IMR-90 (cell line): Measurements from ENCODE around the gene C15orf62. TPM values are rescaled to one million over a fixed set of nuclear protein-coding genes. Genes with fewer than 3 reads are reported as not detected.

ENCODE experiments used
- ATAC-seq: fragments of 200-7000 bp; cut with Tn5 transposase; 2 replicates; pipeline ENCODE4 v1.9.1; 2020; ENCODE audit warnings: low read depth, mild to moderate bottlenecking, moderate library complexity
- BruUV-seq: library from RNA; stranded (reverse); fragments of 400-500 nt; replicated peaks from 2 replicates; lab custom pipeline; 2021; lab: Mats Ljungman, UMichigan
- CTCF ChIA-PET: fragments of 300-600 bp; formaldehyde crosslinking; extraction: SDS; loops from one replicate; lab custom pipeline; 2021; ENCODE audit warnings: antibody characterized with exemption; lab: Yijun Ruan, JAX
- POLR2A ChIA-PET: fragments of 300-600 bp; sonication (Branson Sonifier 250); formaldehyde crosslinking; loops from one replicate; lab custom pipeline; 2022; ENCODE audit warnings: antibody characterized with exemption; ENCODE audit not compliant: unreplicated experiment; lab: Charles Lee
- DNase-seq: peaks from one replicate; pipeline ENCODE4 v3.0.0; 2013
- H2AFZ ChIP-seq: replicated peaks from 2 replicates; pipeline ENCODE3; 2013; ENCODE audit warnings: low read length, mild to moderate bottlenecking; ENCODE audit not compliant: poor library complexity
- H2AK5ac ChIP-seq: 2 replicates; pipeline ENCODE4 v1.6.1; 2013; ENCODE audit warnings: low read depth, low read length, inconsistent platforms
- H2AK9ac ChIP-seq: replicated peaks from 2 replicates; pipeline ENCODE3; 2013; ENCODE audit warnings: mild to moderate bottlenecking, low read depth, low read length, moderate library complexity; ENCODE audit not compliant: poor library complexity
- H2BK120ac ChIP-seq: 2 replicates; pipeline ENCODE4 v1.6.1; 2013; ENCODE audit warnings: low read depth, low read length, inconsistent platforms
- H2BK15ac ChIP-seq: 3 replicates; pipeline ENCODE4 v1.6.1; 2013; ENCODE audit warnings: low read depth, low read length, inconsistent platforms
- H2BK20ac ChIP-seq: 2 replicates; pipeline ENCODE4 v1.6.1; 2013; ENCODE audit warnings: low read depth, mild to moderate bottlenecking, inconsistent platforms, low read length, moderate library complexity
- H2BK5ac ChIP-seq: 2 replicates; pipeline ENCODE4 v1.6.1; 2013; ENCODE audit warnings: mild to moderate bottlenecking, low read depth, low read length, inconsistent platforms; ENCODE audit not compliant: poor library complexity, severe bottlenecking
- H3K14ac ChIP-seq: replicated peaks from 2 replicates; pipeline ENCODE4 v1.6.1; 2013; ENCODE audit warnings: low read depth, low read length, inconsistent platforms
- H3K18ac ChIP-seq: 2 replicates; pipeline ENCODE4 v1.6.1; 2013; ENCODE audit warnings: low read depth, low read length, control low read depth
- H3K23ac ChIP-seq: 2 replicates; pipeline ENCODE4 v1.6.1; 2013; ENCODE audit warnings: low read depth, low read length, inconsistent platforms
- H3K27ac ChIP-seq: 2 replicates; pipeline ENCODE4 v1.5.1; 2013; ENCODE audit warnings: mild to moderate bottlenecking, control low read depth, low read length; ENCODE audit not compliant: insufficient read depth
- H3K27me3 ChIP-seq: 2 replicates; pipeline ENCODE4 v1.6.1; 2013; ENCODE audit warnings: low read length; ENCODE audit not compliant: control insufficient read depth, insufficient read depth
- H3K36me3 ChIP-seq: 2 replicates; pipeline ENCODE4 v1.6.1; 2013; ENCODE audit warnings: low read length, mixed read lengths; ENCODE audit not compliant: control insufficient read depth, insufficient read depth
- H3K4ac ChIP-seq: 2 replicates; pipeline ENCODE4 v1.6.1; 2013; ENCODE audit warnings: low read depth, low read length, inconsistent platforms
- H3K4me1 ChIP-seq: 2 replicates; pipeline ENCODE4 v1.6.1; 2013; ENCODE audit warnings: low read length, mixed read lengths; ENCODE audit not compliant: control insufficient read depth, insufficient read depth
- H3K4me2 ChIP-seq: 2 replicates; pipeline ENCODE4 v1.6.1; 2013; ENCODE audit warnings: low read depth, mild to moderate bottlenecking, control low read depth, low read length, moderate library complexity
- H3K4me3 ChIP-seq: 2 replicates; pipeline ENCODE4 v1.5.1; 2013; ENCODE audit warnings: low read depth, mild to moderate bottlenecking, control low read depth, low read length, moderate library complexity; ENCODE audit not compliant: insufficient read depth
- H3K56ac ChIP-seq: 2 replicates; pipeline ENCODE4 v1.6.1; 2013; ENCODE audit warnings: low read length, inconsistent platforms; ENCODE audit not compliant: insufficient read depth; ENCODE audit errors: extremely low read depth
- H3K79me1 ChIP-seq, 2 experiments: 2 replicates each; pipeline ENCODE4 v1.6.1; 2013; ENCODE audit warnings: low read length in 2 of 2, inconsistent platforms in 1 of 2, low read depth in 1 of 2
- H3K9ac ChIP-seq: 2 replicates; pipeline ENCODE4 v1.6.1; 2013; ENCODE audit warnings: low read depth, low read length, control low read depth
- H3K9me1 ChIP-seq: 2 replicates; pipeline ENCODE4 v1.6.1; 2013; ENCODE audit warnings: low read length, inconsistent platforms; ENCODE audit not compliant: insufficient read depth
- H3K9me3 ChIP-seq: 2 replicates; pipeline ENCODE4 v1.6.1; 2013; ENCODE audit warnings: low read length; ENCODE audit not compliant: control insufficient read depth, insufficient read depth
- H4K20me1 ChIP-seq: 2 replicates; pipeline ENCODE4 v1.6.1; 2013; ENCODE audit warnings: low read length, inconsistent platforms; ENCODE audit not compliant: insufficient read depth
- H4K5ac ChIP-seq: 2 replicates; pipeline ENCODE4 v1.6.1; 2013; ENCODE audit warnings: mild to moderate bottlenecking, low read depth, low read length, control low read depth
- H4K8ac ChIP-seq, 2 experiments: 2 replicates each; pipeline ENCODE4 v1.6.1; 2013; ENCODE audit warnings: low read depth in 2 of 2, low read length in 2 of 2, control low read depth in 1 of 2, inconsistent platforms in 1 of 2
- H4K91ac ChIP-seq: 2 replicates; pipeline ENCODE4 v1.6.1; 2013; ENCODE audit warnings: low read depth, low read length, inconsistent platforms; ENCODE audit not compliant: insufficient read depth
- BHLHE40 ChIP-seq: fragments of 150-350 bp; IDR thresholded peaks from 2 replicates; pipeline ENCODE4 v1.6.1; 2016; ENCODE audit warnings: mild to moderate bottlenecking, low read depth, low read length
- CEBPB ChIP-seq: IDR thresholded peaks from 2 replicates; pipeline ENCODE4 v1.6.1; 2012; ENCODE audit warnings: low read depth, low read length, improper control_type of control experiment
- CHD1 ChIP-seq: IDR thresholded peaks from 2 replicates; pipeline ENCODE4 v1.6.1; 2012; ENCODE audit warnings: low read depth, low read length, improper control_type of control experiment
- FOS ChIP-seq: fragments of 150-350 bp; IDR thresholded peaks from 2 replicates; pipeline ENCODE4 v1.6.1; 2016; ENCODE audit warnings: low read depth, low read length
- MAFK ChIP-seq: IDR thresholded peaks from 2 replicates; pipeline ENCODE4 v1.6.1; 2012; ENCODE audit warnings: low read depth, low read length, improper control_type of control experiment
- MAZ ChIP-seq: IDR thresholded peaks from 2 replicates; pipeline ENCODE4 v1.6.1; 2012; ENCODE audit warnings: low read depth, mild to moderate bottlenecking, low read length, improper control_type of control experiment, moderate library complexity, borderline replicate concordance
- MXI1 ChIP-seq: IDR thresholded peaks from 2 replicates; pipeline ENCODE4 v1.6.1; 2012; ENCODE audit warnings: low read depth, mild to moderate bottlenecking, low read length, moderate library complexity, borderline replicate concordance
- NFE2L2 ChIP-seq: fragments of 150-350 bp; IDR thresholded peaks from 2 replicates; pipeline ENCODE4 v1.6.1; 2016; ENCODE audit warnings: low read depth, mild to moderate bottlenecking, low read length
- POLR2A ChIP-seq: IDR thresholded peaks from 2 replicates; pipeline ENCODE4 v1.6.1; 2012; ENCODE audit warnings: mild to moderate bottlenecking, low read depth, low read length
- RAD21 ChIP-seq: IDR thresholded peaks from 2 replicates; pipeline ENCODE4 v1.6.1; 2012; ENCODE audit warnings: low read length, improper control_type of control experiment
- RCOR1 ChIP-seq: IDR thresholded peaks from 2 replicates; pipeline ENCODE4 v1.6.1; 2012; ENCODE audit warnings: mild to moderate bottlenecking, low read length, improper control_type of control experiment; ENCODE audit not compliant: insufficient replicate concordance
- RFX5 ChIP-seq: IDR thresholded peaks from 2 replicates; pipeline ENCODE4 v1.8.0; 2012; ENCODE audit warnings: low read depth, mild to moderate bottlenecking, low read length, moderate library complexity
- SMC3 ChIP-seq: fragments of 150-350 bp; IDR thresholded peaks from 2 replicates; pipeline ENCODE4 v1.6.1; 2016; ENCODE audit warnings: low read depth, mild to moderate bottlenecking, antibody characterized with exemption, low read length, moderate library complexity
- WGBS, 2 experiments: methylation state at CpG; one replicate each; pipeline versions ENCODE4 v1.1.5 to v1.1.7; 2013; ENCODE audit warnings: missing lambda C conversion rate in 2 of 2; ENCODE audit not compliant: insufficient read length in 1 of 2; ENCODE audit errors: extremely low coverage in 2 of 2; 5-methylcytosine and 5-hydroxymethylcytosine counted together
- dilution Hi-C: fragments of 300-500 bp; cut with HindIII; formaldehyde crosslinking; loops from one replicate; pipeline ENCODE4 v1.14.3; 2018; ENCODE audit warnings: low sequenced_read_pairs; ENCODE audit not compliant: unreplicated experiment
- in situ Hi-C: fragments of 300-500 bp; cut with MboI; formaldehyde crosslinking; loops from 3 replicates; pipeline ENCODE4 v1.14.3; 2019; ENCODE audit warnings: low sequenced_read_pairs, inconsistent platforms, mixed read lengths
- intact Hi-C: fragments of 100-400 bp; cut with micrococcal nuclease; formaldehyde crosslinking; loops from 2 replicates; pipeline ENCODE4 v1.10.0; 2022
- polyA plus RNA-seq, 3 experiments: library from polyadenylated mRNA; depleted of rRNA; stranded (reverse); fragments of >200 nt; gene quantifications; 2 replicates each; pipeline ENCODE4 v1.2.3, GENCODE V29; 2012; ENCODE audit warnings: low replicate concordance in 1 of 3
- total RNA-seq: library from RNA; depleted of rRNA; stranded (reverse); fragments of >200 nt; gene quantifications from 2 replicates; pipeline ENCODE4 v1.2.3, GENCODE V29; 2012
- TF ChIP-seq, protein P1 (sequence below): fragments of 150-350 bp; IDR thresholded peaks from 2 replicates; pipeline ENCODE4 v1.6.1; 2017; ENCODE audit warnings: mild to moderate bottlenecking, antibody characterized with exemption, low read length, low read depth
- TF ChIP-seq, protein P2 (sequence below): fragments of 150-350 bp; IDR thresholded peaks from 2 replicates; pipeline ENCODE4 v1.6.1; 2016; ENCODE audit warnings: low read depth, mild to moderate bottlenecking, low read length, moderate library complexity, borderline replicate concordance
- TF ChIP-seq, protein P3 (sequence below): conservative IDR thresholded peaks from 2 replicates; pipeline ENCODE4 v1.5.1; 2012; ENCODE audit warnings: mild to moderate bottlenecking, low read depth, low read length, improper control_type of control experiment

The C15orf62 gene
- total and polyA plus RNA-seq, 2 of the 4 experiments (the other 2 are of a cell fraction) = not detected

DNA sequence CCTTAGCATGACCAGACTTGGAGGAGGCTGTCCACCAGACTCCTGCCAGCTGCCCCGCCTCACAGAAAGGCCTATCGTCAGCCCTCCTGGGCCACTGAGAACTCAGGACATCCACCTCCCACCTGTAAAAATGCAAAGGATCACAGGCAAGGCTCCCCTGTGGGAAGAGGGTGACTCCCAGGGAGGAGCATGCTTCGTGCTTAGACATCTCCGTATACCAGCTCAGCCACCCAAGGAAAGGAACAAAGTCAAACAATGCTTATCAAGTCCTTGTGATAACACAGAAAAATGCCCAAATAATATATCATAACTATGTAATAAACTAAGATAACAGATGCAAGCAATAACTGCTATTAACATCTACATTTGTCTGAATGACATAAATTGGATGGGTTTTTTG lies 18.9 kb upstream of the C15orf62 start:
- Histone ChIP-seq H3K4ac (no peak overlapping the region), H3K9me3 (no peaks in the 10 kb centered on the region), H4K8ac (no peak overlapping the region), H2AFZ (no peak overlapping the region), H2AK9ac (peak overlapping the region; percentile 76), H2BK120ac (no peak overlapping the region), H3K4me1 (peaks cover 1% of the 10 kb centered on the region; the same call in 1 of the 2 replicates), H3K23ac (no peak overlapping the region), H2AK5ac (no peak overlapping the region), H4K20me1 (no peaks in the 10 kb centered on the region), H3K14ac (no peak overlapping the region), H3K18ac (no peak overlapping the region), H2BK20ac (no peak overlapping the region), H4K5ac (no peak overlapping the region), H3K4me3 (no peak overlapping the region), H3K9me1 (no peaks in the 10 kb centered on the region), H3K36me3 (peaks cover 25% of the 10 kb centered on the region), H4K91ac (no peak overlapping the region), H2BK5ac (no peak overlapping the region), H3K27me3 (no peaks in the 10 kb centered on the region), H3K56ac (no peak overlapping the region), H3K79me1 (peaks cover 6 to 41% of the 10 kb centered on the region in 2 experiments; a peak in 3 of 4 replicates), H3K9ac (no peak overlapping the region), H2BK15ac (no peak overlapping the region), H3K27ac (no peak overlapping the region), H3K4me2 (no peak overlapping the region)
- intact Hi-C loops (no loop called here), in situ Hi-C loops (no loop called here), dilution Hi-C loops (no loop called here)
- TF ChIP-seq FOS (no peak), MXI1 (no peak), RFX5 (no peak), POLR2A (no peak), CHD1 (no peak), RCOR1 (no peak), MAZ (no peak), NFE2L2 (no peak), CEBPB (no peak), MAFK (no peak), SMC3 (no peak), RAD21 (no peak), BHLHE40 (no peak)
- TF ChIP-seq, protein P1, sequence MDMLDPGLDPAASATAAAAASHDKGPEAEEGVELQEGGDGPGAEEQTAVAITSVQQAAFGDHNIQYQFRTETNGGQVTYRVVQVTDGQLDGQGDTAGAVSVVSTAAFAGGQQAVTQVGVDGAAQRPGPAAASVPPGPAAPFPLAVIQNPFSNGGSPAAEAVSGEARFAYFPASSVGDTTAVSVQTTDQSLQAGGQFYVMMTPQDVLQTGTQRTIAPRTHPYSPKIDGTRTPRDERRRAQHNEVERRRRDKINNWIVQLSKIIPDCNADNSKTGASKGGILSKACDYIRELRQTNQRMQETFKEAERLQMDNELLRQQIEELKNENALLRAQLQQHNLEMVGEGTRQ = no peak
- TF ChIP-seq, protein P2, sequence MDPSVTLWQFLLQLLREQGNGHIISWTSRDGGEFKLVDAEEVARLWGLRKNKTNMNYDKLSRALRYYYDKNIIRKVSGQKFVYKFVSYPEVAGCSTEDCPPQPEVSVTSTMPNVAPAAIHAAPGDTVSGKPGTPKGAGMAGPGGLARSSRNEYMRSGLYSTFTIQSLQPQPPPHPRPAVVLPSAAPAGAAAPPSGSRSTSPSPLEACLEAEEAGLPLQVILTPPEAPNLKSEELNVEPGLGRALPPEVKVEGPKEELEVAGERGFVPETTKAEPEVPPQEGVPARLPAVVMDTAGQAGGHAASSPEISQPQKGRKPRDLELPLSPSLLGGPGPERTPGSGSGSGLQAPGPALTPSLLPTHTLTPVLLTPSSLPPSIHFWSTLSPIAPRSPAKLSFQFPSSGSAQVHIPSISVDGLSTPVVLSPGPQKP = no peak
- TF ChIP-seq, protein P3, sequence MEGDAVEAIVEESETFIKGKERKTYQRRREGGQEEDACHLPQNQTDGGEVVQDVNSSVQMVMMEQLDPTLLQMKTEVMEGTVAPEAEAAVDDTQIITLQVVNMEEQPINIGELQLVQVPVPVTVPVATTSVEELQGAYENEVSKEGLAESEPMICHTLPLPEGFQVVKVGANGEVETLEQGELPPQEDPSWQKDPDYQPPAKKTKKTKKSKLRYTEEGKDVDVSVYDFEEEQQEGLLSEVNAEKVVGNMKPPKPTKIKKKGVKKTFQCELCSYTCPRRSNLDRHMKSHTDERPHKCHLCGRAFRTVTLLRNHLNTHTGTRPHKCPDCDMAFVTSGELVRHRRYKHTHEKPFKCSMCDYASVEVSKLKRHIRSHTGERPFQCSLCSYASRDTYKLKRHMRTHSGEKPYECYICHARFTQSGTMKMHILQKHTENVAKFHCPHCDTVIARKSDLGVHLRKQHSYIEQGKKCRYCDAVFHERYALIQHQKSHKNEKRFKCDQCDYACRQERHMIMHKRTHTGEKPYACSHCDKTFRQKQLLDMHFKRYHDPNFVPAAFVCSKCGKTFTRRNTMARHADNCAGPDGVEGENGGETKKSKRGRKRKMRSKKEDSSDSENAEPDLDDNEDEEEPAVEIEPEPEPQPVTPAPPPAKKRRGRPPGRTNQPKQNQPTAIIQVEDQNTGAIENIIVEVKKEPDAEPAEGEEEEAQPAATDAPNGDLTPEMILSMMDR = no peak
- ChIA-PET CTCF (interaction anchor here (1.6 kb wide), 1 partner anchor 143 kb away, joined by 3 read pairs; the partner anchor contains the start of gene VPS18), POLR2A (no interaction called here)
- BruUV-seq = no TSS peak
- no CpG with 5 or more reads among the region's 4 CpGs for WGBS, 2 experiments
- DNase-seq (no peak), ATAC-seq (no peak)
